Activated CD8-positive, alpha-beta T cell treated with anti-CD3 and anti-CD28 coated beads for 36 hours (primary cell): ENCODE results near the gene SMARCAL1. TPM values are rescaled to one million over a fixed set of nuclear protein-coding genes. Genes with fewer than 3 reads are reported as not detected.
A peak's percentile ranks its signal among the peaks of the same experiment; 100 is the strongest.

Source experiments
- ATAC-seq: fragments of 200-7000 bp; cut with Tn5 transposase; one replicate; pipeline ENCODE4 v1.10.0; 2021; ENCODE audit warnings: mild to moderate bottlenecking, moderate library complexity
- CTCF ChIA-PET: fragments of 350-600 bp; sonication (Branson Sonifier 250); formaldehyde crosslinking; loops from one replicate; lab custom pipeline; 2021; ENCODE audit warnings: antibody characterized with exemption; lab: Charles Lee
- POLR2A ChIA-PET: fragments of 350-600 bp; sonication (Branson Sonifier 250); formaldehyde crosslinking; loops from one replicate; lab custom pipeline; 2021; ENCODE audit warnings: antibody characterized with exemption; lab: Charles Lee
- DNase-seq: peaks from one replicate; pipeline ENCODE4 v3.0.0-alpha.2; 2020
- H3K27ac Mint-ChIP-seq: one replicate; pipeline ENCODE4 v1.8.0; 2021; ENCODE audit warnings: mild to moderate bottlenecking, mixed read lengths
- H3K27me3 Mint-ChIP-seq: one replicate; pipeline ENCODE4 v1.8.0; 2021; ENCODE audit warnings: mixed read lengths
- H3K36me3 Mint-ChIP-seq: one replicate; pipeline ENCODE4 v1.8.0; 2021; ENCODE audit warnings: low read depth, mixed read lengths
- H3K4me1 Mint-ChIP-seq: one replicate; pipeline ENCODE4 v1.8.0; 2021; ENCODE audit warnings: low read depth, mixed read lengths
- H3K4me3 Mint-ChIP-seq: one replicate; pipeline ENCODE4 v1.8.0; 2021; ENCODE audit warnings: mild to moderate bottlenecking, moderate library complexity, mixed read lengths
- H3K9me3 Mint-ChIP-seq: one replicate; pipeline ENCODE4 v1.8.0; 2021; ENCODE audit warnings: mixed read lengths
- intact Hi-C: fragments of 100-400 bp; cut with micrococcal nuclease; formaldehyde crosslinking; loops from one replicate; pipeline ENCODE4 v1.10.0; 2022
- total RNA-seq, 2 experiments: library from RNA; stranded (reverse); gene quantifications; one replicate each; pipeline ENCODE4 v1.2.3, GENCODE V29; 2021
- TF ChIP-seq, protein P1 (sequence below): fragments of 200-600 bp; IDR thresholded peaks from one replicate; pipeline ENCODE4 v1.8.0; 2022; ENCODE audit warnings: antibody characterized with exemption, mild to moderate bottlenecking

Gene SMARCAL1
- total RNA-seq, 2 experiments from 2014 or later: 22.3 to 24.7 TPM

DNA sequence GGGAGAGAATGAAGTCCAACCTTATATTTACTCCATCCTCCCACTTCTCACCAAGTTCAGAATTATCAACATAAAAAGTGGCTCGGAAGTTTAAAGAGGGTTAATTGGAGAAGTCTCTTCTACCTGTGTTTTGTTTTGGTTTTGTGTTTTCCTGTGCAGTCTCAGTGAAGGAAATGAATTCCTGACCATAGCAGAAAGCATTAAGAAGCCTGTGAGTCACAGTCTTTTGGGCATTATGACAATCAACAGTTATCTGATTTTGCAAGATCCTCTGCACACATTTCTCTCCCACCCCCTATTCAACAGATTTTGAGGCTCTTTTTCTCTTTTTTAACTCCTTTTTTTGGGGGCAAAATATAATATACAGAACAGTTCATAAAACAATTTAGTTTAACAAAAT, 77.8 kb downstream of the SMARCAL1 start:
- no peaks in the 10 kb centered on the region for H3K9me3 Mint-ChIP-seq
- TF ChIP-seq, protein P1, sequence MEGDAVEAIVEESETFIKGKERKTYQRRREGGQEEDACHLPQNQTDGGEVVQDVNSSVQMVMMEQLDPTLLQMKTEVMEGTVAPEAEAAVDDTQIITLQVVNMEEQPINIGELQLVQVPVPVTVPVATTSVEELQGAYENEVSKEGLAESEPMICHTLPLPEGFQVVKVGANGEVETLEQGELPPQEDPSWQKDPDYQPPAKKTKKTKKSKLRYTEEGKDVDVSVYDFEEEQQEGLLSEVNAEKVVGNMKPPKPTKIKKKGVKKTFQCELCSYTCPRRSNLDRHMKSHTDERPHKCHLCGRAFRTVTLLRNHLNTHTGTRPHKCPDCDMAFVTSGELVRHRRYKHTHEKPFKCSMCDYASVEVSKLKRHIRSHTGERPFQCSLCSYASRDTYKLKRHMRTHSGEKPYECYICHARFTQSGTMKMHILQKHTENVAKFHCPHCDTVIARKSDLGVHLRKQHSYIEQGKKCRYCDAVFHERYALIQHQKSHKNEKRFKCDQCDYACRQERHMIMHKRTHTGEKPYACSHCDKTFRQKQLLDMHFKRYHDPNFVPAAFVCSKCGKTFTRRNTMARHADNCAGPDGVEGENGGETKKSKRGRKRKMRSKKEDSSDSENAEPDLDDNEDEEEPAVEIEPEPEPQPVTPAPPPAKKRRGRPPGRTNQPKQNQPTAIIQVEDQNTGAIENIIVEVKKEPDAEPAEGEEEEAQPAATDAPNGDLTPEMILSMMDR: no peak
- H3K27me3 Mint-ChIP-seq: no peaks in the 10 kb centered on the region
- H3K4me3 Mint-ChIP-seq: no peak overlapping the region
- H3K4me1 Mint-ChIP-seq: peaks cover 3% of the 10 kb centered on the region
- no peaks in the 10 kb centered on the region for H3K36me3 Mint-ChIP-seq
- intact Hi-C loops: loop anchor here (10.0 kb wide), 1 partner anchor 375 kb away; no protein-coding TSS in a partner anchor
- POLR2A ChIA-PET: no interaction called here
- CTCF ChIA-PET: no interaction called here
- DNase-seq (no peak), ATAC-seq (no peak)
- H3K27ac Mint-ChIP-seq: no peak overlapping the region

DNA sequence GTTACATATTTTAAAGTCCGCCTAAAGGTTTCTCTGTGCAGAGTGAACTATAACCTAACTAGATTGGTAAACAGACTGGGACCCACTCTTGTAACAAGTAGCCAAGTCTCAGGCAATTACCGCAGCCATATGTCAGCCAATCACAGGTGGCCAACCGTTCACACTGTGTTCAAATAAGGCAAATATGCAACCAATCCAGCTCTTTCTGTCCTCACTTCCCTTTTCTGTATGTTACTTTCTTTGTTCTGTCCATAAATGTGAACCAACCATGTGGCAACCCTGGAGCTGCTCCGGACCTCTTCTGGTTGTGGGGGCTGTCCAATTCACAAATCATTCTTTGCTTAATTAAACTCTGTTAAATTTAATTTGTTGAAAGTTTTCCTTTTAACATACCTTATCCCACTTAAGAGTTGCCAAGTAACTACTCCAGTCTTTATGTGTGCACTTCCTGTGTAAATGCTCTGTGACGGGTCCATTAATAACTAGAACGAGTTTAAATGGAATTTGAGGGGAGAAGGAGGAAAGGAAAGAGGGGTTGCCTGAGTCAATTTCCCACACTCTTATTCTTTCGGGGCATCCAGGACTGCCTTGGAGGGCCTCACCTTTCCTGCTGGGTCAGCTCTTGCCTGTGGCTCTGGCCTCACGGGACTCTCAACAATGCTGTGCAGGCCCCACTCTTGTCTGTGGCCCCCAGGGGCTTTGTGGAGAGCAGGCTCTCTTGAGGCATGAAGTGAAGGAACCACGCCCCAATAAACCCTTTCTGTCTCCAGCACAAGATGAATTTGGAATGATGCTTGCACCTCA, 79.7 kb downstream of the SMARCAL1 start:
- no peak overlapping the region for H3K4me3 Mint-ChIP-seq
- intact Hi-C loops: loop anchor here (10.0 kb wide), 1 partner anchor 377 kb away; no protein-coding TSS in a partner anchor

DNA sequence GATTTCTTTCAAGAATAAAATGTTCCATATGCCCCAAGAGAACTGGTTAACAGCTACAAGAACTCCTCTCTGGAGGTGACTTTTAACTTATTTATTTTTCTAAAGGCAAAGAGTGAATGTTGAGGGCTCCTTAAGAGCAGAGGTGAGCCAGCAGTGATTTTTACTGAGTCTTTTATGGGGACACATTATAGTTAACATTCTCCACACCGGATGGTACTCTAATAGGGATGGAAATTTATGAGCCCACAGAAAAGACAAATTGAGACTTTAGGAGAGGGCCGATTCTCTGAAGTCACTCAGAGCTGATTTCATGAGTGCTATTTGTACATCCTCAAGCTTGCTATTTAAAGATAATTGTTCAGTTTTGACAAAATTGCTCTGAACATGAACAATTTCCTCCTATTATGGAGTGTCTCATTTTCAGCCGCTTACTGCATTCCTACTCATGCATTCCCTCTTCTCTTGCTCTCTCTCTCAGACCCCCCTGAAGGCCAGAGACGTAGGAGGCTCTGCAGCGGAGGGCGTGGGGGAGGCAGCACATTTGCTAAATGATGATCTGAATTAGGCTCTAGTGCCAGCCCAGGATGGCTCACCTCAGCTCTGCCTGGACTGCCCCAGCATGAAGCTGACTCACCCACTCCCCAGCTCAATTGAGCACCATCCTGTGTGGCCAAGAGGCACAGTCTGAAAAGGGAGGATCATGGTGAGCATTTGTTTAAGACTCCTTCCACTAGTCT, 80.5 kb downstream of the SMARCAL1 start:
- peak; percentile 62 for ATAC-seq
- intact Hi-C loops: loop anchor here (10.0 kb wide), 1 partner anchor 378 kb away; no protein-coding TSS in a partner anchor
- Mint-ChIP-seq H3K36me3 (peaks cover 6% of the 10 kb centered on the region), H3K9me3 (no peaks in the 10 kb centered on the region), H3K27me3 (no peaks in the 10 kb centered on the region), H3K4me3 (no peak overlapping the region), H3K4me1 (peaks cover 20% of the 10 kb centered on the region), H3K27ac (no peak overlapping the region)
- DNase-seq: no peak
- TF ChIP-seq, protein P1: no peak
- POLR2A ChIA-PET: interaction anchor here (0.9 to 1.3 kb wide), 2 partner anchors 11 to 243 kb away, joined by 3 to 4 read pairs; no protein-coding TSS in a partner anchor
- CTCF ChIA-PET: interaction anchor here (1.3 kb wide), 1 partner anchor 27 kb away, joined by 3 read pairs; no protein-coding TSS in a partner anchor

More for the DNA sequence above, 79.7 kb downstream of the SMARCAL1 start:
- TF ChIP-seq, protein P1: no peak
- Mint-ChIP-seq H3K27ac (no peak overlapping the region), H3K36me3 (no peaks in the 10 kb centered on the region), H3K4me1 (peaks cover 13% of the 10 kb centered on the region), H3K9me3 (no peaks in the 10 kb centered on the region), H3K27me3 (no peaks in the 10 kb centered on the region)
- POLR2A ChIA-PET: interaction anchor here (0.7 to 1.3 kb wide), 3 partner anchors 12 to 448 kb away, joined by 3 to 4 read pairs (median 3); no protein-coding TSS in a partner anchor
- DNase-seq: no peak
- CTCF ChIA-PET: interaction anchor here (1.3 kb wide), 1 partner anchor 27 kb away, joined by 3 read pairs; no protein-coding TSS in a partner anchor
- no peak for ATAC-seq

DNA sequence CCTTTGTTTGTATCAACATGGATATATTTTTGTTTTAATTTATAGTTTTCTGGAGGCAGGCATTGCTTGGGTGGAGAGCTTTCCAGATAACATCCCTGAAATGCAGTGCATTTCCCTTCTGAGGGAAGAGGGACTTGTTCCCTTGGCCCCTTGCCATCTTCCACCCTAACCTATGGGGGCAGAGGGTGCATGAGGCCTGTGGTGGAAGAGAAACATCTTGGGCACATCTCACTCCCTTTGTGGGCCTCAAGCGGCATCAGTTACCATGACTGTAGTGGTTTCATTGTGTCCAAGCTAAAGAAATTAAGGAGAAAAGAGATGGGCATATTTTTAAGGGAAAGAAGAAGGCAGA, 81.0 kb downstream of the SMARCAL1 start:
- H3K27me3 Mint-ChIP-seq: no peaks in the 10 kb centered on the region
- H3K27ac Mint-ChIP-seq: no peak overlapping the region
- intact Hi-C loops: loop anchor here (10.0 kb wide), 1 partner anchor 379 kb away; no protein-coding TSS in a partner anchor
- CTCF ChIA-PET: no interaction called here
- H3K4me1 Mint-ChIP-seq: peaks cover 22% of the 10 kb centered on the region
- POLR2A ChIA-PET: interaction anchor here (0.9 kb wide), 1 partner anchor 244 kb away, joined by 3 read pairs; no protein-coding TSS in a partner anchor
- no peak for ATAC-seq
- no peak overlapping the region for H3K4me3 Mint-ChIP-seq
- DNase-seq: no peak
- no peaks in the 10 kb centered on the region for H3K9me3 Mint-ChIP-seq
- H3K36me3 Mint-ChIP-seq: peaks cover 6% of the 10 kb centered on the region
- TF ChIP-seq, protein P1: no peak
